HG03520 (cell line): Measurements from ENCODE around the gene SEC23B.
"Not testable (repeated sequence)": the region's sequence is repeated elsewhere in the genome, so short reads cannot be mapped to it uniquely, and the experiment has no call there.

Source experiments
- ATAC-seq: cut with Tn5 transposase; IDR thresholded peaks from one replicate; pipeline ENCODE4 v1.9.1; 2021; ENCODE audit warnings: mild to moderate bottlenecking, moderate library complexity; ENCODE audit not compliant: unreplicated experiment

Gene SEC23B

GRCh38 chr20:18524646-18525045 lies 16.9 kb downstream of the SEC23B start:
- no peak for ATAC-seq

DNA sequence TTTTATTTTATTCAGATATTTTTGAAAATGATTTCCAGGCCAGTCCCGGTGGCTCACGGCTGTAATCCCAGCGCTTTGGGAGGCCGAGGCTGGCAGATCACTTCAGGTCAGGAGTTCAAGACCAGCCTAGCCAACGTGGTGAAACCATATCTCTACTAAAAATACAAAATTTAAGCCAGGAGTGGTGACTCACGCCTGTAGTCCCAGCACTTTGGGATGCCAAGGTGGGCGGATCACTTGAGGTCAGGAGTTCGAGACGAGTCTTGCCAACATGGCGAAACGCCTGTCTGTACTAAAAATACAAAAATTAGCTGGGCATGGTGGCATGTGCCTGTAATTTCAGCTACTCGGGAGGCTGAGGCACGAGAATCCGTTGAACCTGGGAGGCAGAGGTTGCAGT lies 19.0 kb downstream of the SEC23B start:
- ATAC-seq = not testable (repeated sequence)

GRCh38 chr20:18527339-18527738 lies 19.6 kb downstream of the SEC23B start:
- ATAC-seq = no peak

DNA sequence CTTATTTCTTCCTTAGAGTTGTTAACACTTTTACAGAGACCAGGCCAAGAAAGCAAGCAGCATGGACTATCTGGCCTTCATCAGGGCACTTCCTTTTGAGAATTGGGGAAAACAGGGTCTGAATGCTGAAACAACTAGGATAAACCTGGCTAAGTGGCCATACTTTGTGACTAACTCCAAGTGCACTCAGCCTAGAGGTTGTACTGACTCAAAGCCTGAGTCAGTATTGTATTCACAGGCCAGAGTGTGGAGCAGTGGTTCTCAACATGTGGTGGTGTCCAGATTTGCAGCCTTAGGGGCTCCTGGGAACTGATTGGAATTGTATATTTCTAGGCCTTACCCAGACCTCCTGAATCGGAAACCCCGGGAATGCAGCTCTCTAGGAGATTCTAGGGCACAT lies 20.1 kb downstream of the SEC23B start:
- ATAC-seq = no peak

GRCh38 chr20:18529041-18529440 lies 21.3 kb downstream of the SEC23B start:
- no peak for ATAC-seq

GRCh38 chr20:18532626-18533025 lies 24.9 kb downstream of the SEC23B start:
- no peak for ATAC-seq

- ATAC-seq = no peak
These were observed 25.8 kb downstream of the SEC23B start for GRCh38 chr20:18533491-18533890.

DNA sequence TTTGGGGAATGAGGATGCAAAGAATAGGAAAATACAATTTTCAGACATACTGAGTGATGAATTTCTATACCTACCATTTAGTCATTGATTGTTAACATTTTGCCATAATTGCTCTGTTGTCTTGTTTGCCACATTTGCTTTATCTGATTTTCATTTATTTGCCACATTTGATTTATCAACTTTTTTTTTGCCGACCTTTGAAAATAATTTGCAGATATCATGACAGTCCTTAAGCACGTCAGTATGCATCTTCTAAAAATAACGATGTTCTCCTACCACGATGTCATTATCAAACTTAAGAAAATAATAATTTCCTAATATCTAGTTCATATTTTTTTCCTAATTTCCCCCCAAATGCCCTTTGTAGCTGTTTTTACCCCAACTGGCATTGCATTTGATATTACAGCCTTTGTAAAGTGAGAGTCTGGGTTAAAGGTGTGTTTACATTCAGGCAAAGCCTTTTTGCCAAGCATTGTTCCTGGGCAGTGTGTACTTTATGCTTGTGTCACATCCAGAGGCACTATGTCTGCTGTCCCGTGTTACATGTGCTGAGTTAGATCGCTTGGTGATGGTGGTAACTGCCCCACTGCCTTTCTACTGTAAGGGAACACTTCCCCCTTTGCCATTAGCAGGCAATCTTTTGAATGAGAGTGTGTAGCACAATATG lies 26.4 kb downstream of the SEC23B start:
- ATAC-seq = no peak

- ATAC-seq = no peak
These were observed 29.9 kb downstream of the SEC23B start for GRCh38 chr20:18537651-18538050.

GRCh38 chr20:18541741-18542140 lies 34.0 kb downstream of the SEC23B start:
- no peak for ATAC-seq

DNA sequence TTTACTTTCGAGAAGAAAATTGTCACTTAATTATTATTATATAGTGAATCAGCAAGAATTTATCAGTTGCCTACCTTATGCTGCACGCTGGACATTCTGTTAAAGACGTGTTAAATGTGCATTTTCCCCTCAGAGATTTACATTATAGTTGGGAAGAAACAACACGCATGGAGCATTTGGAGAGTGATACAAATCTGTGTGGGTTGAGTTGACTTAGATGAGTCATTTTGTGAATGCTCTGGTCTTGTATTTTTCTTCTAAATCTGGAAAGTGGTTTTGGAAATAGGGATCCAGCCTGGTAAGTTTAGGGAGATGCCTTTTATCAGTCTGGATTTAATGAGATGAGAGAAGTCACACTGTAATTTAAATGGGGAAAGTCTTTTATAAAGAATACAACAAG lies 35.5 kb downstream of the SEC23B start:
- ATAC-seq = no peak

DNA sequence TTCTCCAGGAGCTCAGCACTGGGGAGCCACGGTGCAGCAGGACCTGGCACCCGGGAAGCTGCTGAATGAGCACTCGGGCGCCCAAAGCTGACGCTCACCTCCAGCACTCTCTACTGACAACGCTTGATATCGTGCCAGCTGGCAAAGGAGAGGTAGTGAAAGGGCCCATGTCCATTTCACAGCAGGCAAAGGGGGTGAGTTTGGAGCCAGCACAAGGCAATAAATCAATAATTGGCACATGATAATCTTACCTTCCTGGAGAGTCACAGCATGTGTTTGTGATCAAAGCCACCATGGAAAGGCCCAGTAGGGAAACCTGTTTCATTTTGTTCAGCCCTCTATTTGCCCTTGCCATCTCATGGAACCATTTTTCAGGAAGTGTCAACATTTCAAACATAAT lies 36.2 kb downstream of the SEC23B start:
- no peak for ATAC-seq

GRCh38 chr20:18545566-18545965 lies 37.8 kb downstream of the SEC23B start:
- no peak for ATAC-seq

GRCh38 chr20:18548465-18548864 lies 40.7 kb downstream of the SEC23B start:
- ATAC-seq = no peak

GRCh38 chr20:18553746-18554145 lies 46.0 kb downstream of the SEC23B start:
- no peak for ATAC-seq

DNA sequence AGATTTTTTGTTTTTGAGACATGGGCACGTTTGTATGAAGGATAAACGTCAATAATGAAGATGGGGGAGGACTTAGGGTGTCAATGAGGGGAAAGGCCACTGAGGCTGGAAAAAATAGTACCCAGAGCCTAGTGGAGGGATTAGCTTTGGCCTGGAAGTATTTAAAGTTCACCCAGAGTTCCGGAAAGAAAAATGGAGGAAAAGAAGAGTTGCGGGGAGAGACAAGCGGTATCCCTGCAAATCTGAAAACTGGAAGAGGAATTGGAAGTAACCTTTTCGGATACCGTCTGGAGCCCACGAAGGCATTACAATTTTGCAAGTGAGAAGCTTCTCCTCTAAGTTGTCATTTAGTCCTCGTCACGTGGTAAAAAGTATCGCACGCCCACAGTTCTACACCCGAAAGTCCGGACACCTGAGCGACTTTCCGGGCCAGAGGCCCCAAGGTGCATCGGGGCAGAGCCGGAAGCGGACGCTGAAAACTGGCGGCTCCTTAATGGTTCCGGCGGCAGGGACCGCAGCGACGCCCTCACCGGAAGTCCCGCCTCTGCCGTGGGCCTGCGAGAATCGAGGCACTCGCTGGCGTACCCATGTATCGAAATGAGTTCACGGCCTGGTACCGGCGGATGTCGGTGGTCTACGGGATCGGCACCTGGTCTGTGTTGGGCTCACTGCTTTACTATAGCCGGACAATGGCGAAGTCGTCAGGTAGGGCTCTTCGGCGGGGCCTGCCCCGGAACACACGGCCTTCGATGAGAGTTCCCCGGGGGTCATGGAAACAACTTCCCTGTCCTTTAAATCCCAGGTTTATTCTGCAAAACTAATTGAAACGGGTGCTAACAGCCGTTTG lies 59.4 kb downstream of the SEC23B start, which contains the start of gene SMIM26:
Gene SMIM26, plus strand, starts transcription at position 541 of the 847 bp plus-strand sequence. Its CDS starts 47 bp downstream, at position 588.
- peak; percentile 99 for ATAC-seq

- no peak for ATAC-seq
These were observed 60.0 kb downstream of the SEC23B start for GRCh38 chr20:18567739-18568091.

DNA sequence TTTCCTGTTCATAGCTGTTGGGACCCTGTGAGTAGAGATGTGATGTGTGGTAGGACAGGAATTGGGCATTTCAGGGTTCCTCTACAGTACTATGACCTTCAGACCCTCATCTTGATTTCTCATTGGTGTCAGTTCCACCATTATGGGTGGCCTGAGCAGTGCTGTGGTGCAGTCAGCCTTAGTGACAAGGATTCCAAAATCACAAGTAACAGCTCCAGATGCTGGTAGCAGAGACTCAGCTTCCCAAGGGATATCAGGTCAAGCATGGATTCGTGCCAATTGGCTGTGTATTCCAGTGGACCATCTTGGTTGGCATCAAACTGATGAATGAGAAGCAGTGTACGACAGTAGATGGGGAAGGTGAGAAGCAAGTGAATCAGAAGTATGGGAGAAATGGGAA lies 63.3 kb downstream of the SEC23B start:
- ATAC-seq = no peak

GRCh38 chr20:18571578-18571977 lies 63.8 kb downstream of the SEC23B start:
- ATAC-seq = no peak

DNA sequence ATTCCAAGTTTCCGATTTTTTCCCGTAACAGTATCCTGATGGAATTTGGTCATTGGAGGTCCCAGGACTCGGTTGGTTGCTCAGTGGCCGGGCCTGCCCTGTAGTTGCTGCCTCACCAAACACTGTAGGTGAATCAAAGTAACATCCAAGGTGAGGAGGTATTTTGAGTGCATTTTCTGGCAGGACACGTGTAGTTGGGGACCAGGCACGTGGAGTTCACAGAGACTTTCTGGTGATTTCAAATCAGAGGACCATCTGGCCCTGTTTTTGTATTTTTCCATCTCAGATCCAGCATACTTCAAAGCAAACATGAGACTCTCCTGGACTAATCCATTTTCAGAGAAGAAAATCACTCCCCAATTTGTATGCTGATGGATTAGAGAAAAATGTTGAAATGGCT lies 70.2 kb downstream of the SEC23B start:
- no peak for ATAC-seq

GRCh38 chr20:18578581-18578980 lies 70.8 kb downstream of the SEC23B start:
- no peak for ATAC-seq

- no peak for ATAC-seq
These were observed 72.3 kb downstream of the SEC23B start for GRCh38 chr20:18580012-18580411.
